Endothelial cell of umbilical vein (primary cell): Measurements from ENCODE around the gene DGKB. TPM values are rescaled to one million over a fixed set of nuclear protein-coding genes. Genes with fewer than 3 reads are reported as not detected.

Source experiments
- BruUV-seq: library from RNA; stranded (reverse); fragments of 400-500 nt; replicated peaks from 2 replicates; lab custom pipeline; 2021; lab: Mats Ljungman, UMichigan
- CTCF ChIA-PET: fragments of 300-600, 350-600 bp; sonication (Branson Sonifier 250); formaldehyde crosslinking; loops from one replicate; lab custom pipeline; 2021; ENCODE audit warnings: antibody characterized with exemption, inconsistent platforms; lab: Charles Lee
- POLR2A ChIA-PET: fragments of 300-600, 350-600 bp; sonication (Branson Sonifier 250); formaldehyde crosslinking; loops from one replicate; lab custom pipeline; 2021; ENCODE audit warnings: antibody characterized with exemption, inconsistent platforms; lab: Charles Lee
- DNase-seq: peaks from one replicate; pipeline ENCODE4 v3.0.0-alpha.2; 2011; ENCODE audit warnings: low read depth, low spot score
- FAIRE-seq: peaks from 2 replicates; lab custom pipeline; 2011; peaks lifted over from hg19 to GRCh38; lab: Jason Lieb, UNC
- H2AFZ ChIP-seq: 2 replicates; pipeline ENCODE4 v1.6.0; 2012; ENCODE audit warnings: low read depth, low read length, control low read depth, inconsistent platforms
- H3K27ac ChIP-seq: 2 replicates; pipeline ENCODE4 v1.5.1; 2011; ENCODE audit warnings: low read depth, mild to moderate bottlenecking, control low read depth, low read length, moderate library complexity; ENCODE audit not compliant: insufficient read depth
- H3K27me3 ChIP-seq, 2 experiments: 2 replicates each; pipeline versions ENCODE4 v1.6.0 to v1.6.1; 2011; ENCODE audit warnings: low read length in 2 of 2, mixed read lengths in 1 of 2; ENCODE audit not compliant: control insufficient read depth in 2 of 2, insufficient read depth in 2 of 2
- H3K36me3 ChIP-seq, 2 experiments: 2 replicates in 1 of 2; 3 replicates in 1 of 2; pipeline ENCODE4 v1.5.1; 2011; ENCODE audit warnings: low read length in 2 of 2, mild to moderate bottlenecking in 1 of 2, moderate library complexity in 1 of 2; ENCODE audit not compliant: control insufficient read depth in 2 of 2, insufficient read depth in 2 of 2; ENCODE audit errors: extremely low read depth in 1 of 2
- H3K4me1 ChIP-seq: 3 replicates; pipeline ENCODE4 v1.5.1; 2011; ENCODE audit warnings: mild to moderate bottlenecking, low read length; ENCODE audit not compliant: control insufficient read depth, insufficient read depth; ENCODE audit errors: extremely low read depth
- H3K4me2 ChIP-seq: 2 replicates; pipeline ENCODE4 v1.6.1; 2011; ENCODE audit warnings: low read length, control low read depth, mixed read lengths; ENCODE audit not compliant: insufficient read depth
- H3K4me3 ChIP-seq, 3 experiments: fragments of 200-600 bp in 1 of 3; sonication (generic), shearing (Covaris generic) in 1 of 3; replicated peaks in 1 of 3; 2 replicates each; pipeline ENCODE4 v1.5.1; 2011 to 2016; ENCODE audit warnings: control low read depth in 3 of 3, low read length in 3 of 3, mild to moderate bottlenecking in 2 of 3, inconsistent platforms in 1 of 3, low read depth in 1 of 3, moderate library complexity in 1 of 3; ENCODE audit not compliant: insufficient read depth in 1 of 3
- H3K79me2 ChIP-seq: 2 replicates; pipeline ENCODE4 v1.6.0; 2012; ENCODE audit warnings: low read length, inconsistent platforms; ENCODE audit not compliant: control insufficient read depth, insufficient read depth
- H3K9ac ChIP-seq: replicated peaks from 2 replicates; pipeline ENCODE3; 2011; ENCODE audit warnings: low read length, control low read depth; ENCODE audit not compliant: insufficient read depth; ENCODE audit errors: extremely low read depth
- H3K9me1 ChIP-seq: replicated peaks from 3 replicates; pipeline ENCODE4 v1.6.0; 2011; ENCODE audit warnings: mild to moderate bottlenecking, low read length; ENCODE audit not compliant: control insufficient read depth, insufficient read depth; ENCODE audit errors: extremely low read depth
- H3K9me3 ChIP-seq: replicated peaks from 2 replicates; pipeline ENCODE4 v1.5.1; 2012; ENCODE audit warnings: low read length, inconsistent platforms; ENCODE audit not compliant: control insufficient read depth, insufficient read depth
- H4K20me1 ChIP-seq: replicated peaks from 2 replicates; pipeline ENCODE3; 2011; ENCODE audit warnings: mild to moderate bottlenecking, low read length; ENCODE audit not compliant: control insufficient read depth, insufficient read depth; ENCODE audit errors: extremely low read depth
- CTCF ChIP-seq, 2 donors: IDR thresholded peaks; 1 replicate in 1 of 2; 2 replicates in 1 of 2; pipeline ENCODE4 v1.5.1; 2011; ENCODE audit warnings: low read length in 2 of 2, mild to moderate bottlenecking in 2 of 2, moderate library complexity in 2 of 2, control low read depth in 1 of 2, inconsistent platforms in 1 of 2, low read depth in 1 of 2; ENCODE audit not compliant: insufficient read depth in 1 of 2; ENCODE audit errors: extremely low read depth in 1 of 2
- EZH2 ChIP-seq: IDR thresholded peaks from 2 replicates; pipeline ENCODE4 v1.6.1; 2012; ENCODE audit warnings: borderline replicate concordance, low read depth, mild to moderate bottlenecking, moderate library complexity, low read length, inconsistent platforms; ENCODE audit not compliant: severe bottlenecking
- FOS ChIP-seq: IDR thresholded peaks from 2 replicates; pipeline ENCODE4 v1.6.1; 2011; ENCODE audit warnings: mild to moderate bottlenecking, low read length, moderate library complexity, borderline replicate concordance; ENCODE audit not compliant: insufficient read depth
- GATA2 ChIP-seq: IDR thresholded peaks from 2 replicates; pipeline ENCODE4 v1.7.0; 2011; ENCODE audit warnings: low read depth, mild to moderate bottlenecking, moderate library complexity, mixed read lengths, low read length; ENCODE audit not compliant: insufficient read length, insufficient read depth
- JUN ChIP-seq: IDR thresholded peaks from 2 replicates; pipeline ENCODE4 v1.6.1; 2011; ENCODE audit warnings: borderline replicate concordance, low read depth; ENCODE audit not compliant: insufficient read length, insufficient read depth
- MAX ChIP-seq: IDR thresholded peaks from 2 replicates; pipeline ENCODE4 v1.6.1; 2011; ENCODE audit not compliant: insufficient read depth, insufficient read length
- MYC ChIP-seq: IDR thresholded peaks from one replicate; pipeline ENCODE4 v1.6.1; 2011; ENCODE audit warnings: mild to moderate bottlenecking, low read depth, low read length
- POLR2A ChIP-seq: IDR thresholded peaks from 2 replicates; pipeline ENCODE4 v1.6.1; 2012; ENCODE audit warnings: low read depth, mild to moderate bottlenecking, control low read depth, low read length
- POLR2AphosphoS5 ChIP-seq: IDR thresholded peaks from 2 replicates; pipeline ENCODE4 v1.6.1; 2012; ENCODE audit warnings: low read depth, mild to moderate bottlenecking, control low read depth, low read length, moderate library complexity; ENCODE audit not compliant: insufficient read depth
- dilution Hi-C: fragments of 300-500 bp; cut with MboI; formaldehyde crosslinking; loops from one replicate; pipeline ENCODE4 v1.15.0; 2019; ENCODE audit warnings: low sequenced_read_pairs; ENCODE audit not compliant: extremely low pct_ligation_motif_present
- intact Hi-C: fragments of 100-400 bp; cut with micrococcal nuclease; formaldehyde crosslinking; loops from one replicate; pipeline ENCODE4 v1.10.0; 2022
- polyA plus RNA-seq, 4 experiments: library from polyadenylated mRNA; depleted of rRNA in 3 of 4; stranded (reverse) in 3 of 4; unstranded in 1 of 4; fragments of >200 nt; gene quantifications; 2 replicates each; pipeline versions ENCODE4 v1.2.1 to v1.2.3, GENCODE V29; 2011 to 2012; ENCODE audit warnings: missing spikeins in 1 of 4
- total RNA-seq: library from RNA; stranded (reverse); gene quantifications from 2 replicates; pipeline ENCODE4 v1.2.3, GENCODE V29; 2021

Gene DGKB
- total and polyA plus RNA-seq, 2 donors (not counting 3 experiments of a cell fraction or from before 2014, with no cell fraction given) = not detected

GRCh38 chr7:14805105-14805719, 97.3 kb downstream of the DGKB start:
- ChIA-PET POLR2A (no interaction called here), CTCF (interaction anchor here (1.1 kb wide), 1 partner anchor 11 kb away, joined by 3 read pairs; no protein-coding TSS in a partner anchor)
- no peak overlapping the region for H3K4me3 ChIP-seq
- no peaks in the 10 kb centered on the region for H3K27me3 ChIP-seq
- FAIRE-seq (no peak), DNase-seq (no peak)
- H3K9me1 ChIP-seq = no peaks in the 10 kb centered on the region
- no peak overlapping the region for H3K27ac ChIP-seq
- H3K4me1 ChIP-seq = no peaks in the 10 kb centered on the region
- intact Hi-C loops = no loop called here
- no peaks in the 10 kb centered on the region for H4K20me1 ChIP-seq
- no peak overlapping the region for H3K9ac ChIP-seq
- no peak overlapping the region for H2AFZ ChIP-seq
- no peaks in the 10 kb centered on the region for H3K9me3 ChIP-seq
- BruUV-seq = no TSS peak
- H3K36me3 ChIP-seq = no peaks in the 10 kb centered on the region
- TF ChIP-seq JUN = no peak
- no peak for TF ChIP-seq GATA2
- no peak for TF ChIP-seq EZH2
- TF ChIP-seq CTCF (IDR thresholded peaks at IDR 0.05; ENCODE audit: extremely low read depth in 1 of 2, insufficient read depth in 1 of 2, low read depth in 1 of 2, low read length in 2 of 2) = no peak
- no peak for TF ChIP-seq POLR2AphosphoS5
- no peak for TF ChIP-seq MAX
- TF ChIP-seq FOS = no peak
- TF ChIP-seq POLR2A = no peak
- TF ChIP-seq MYC = no peak
- no peak overlapping the region for H3K4me2 ChIP-seq
- H3K79me2 ChIP-seq = no peaks in the 10 kb centered on the region
- dilution Hi-C loops = no loop called here
